DOHH2 (cell line): ENCODE results near the gene NR1I3.
"Not testable (repeated sequence)": the region's sequence is repeated elsewhere in the genome, so short reads cannot be mapped to it uniquely, and the experiment has no call there.

Source experiments
- CTCF ChIP-seq: fragments of 200-600 bp; sonication (generic); IDR thresholded peaks from one replicate; pipeline ENCODE4 v1.5.1; 2014; ENCODE audit warnings: antibody characterized with exemption, mild to moderate bottlenecking, low read depth, low read length; ENCODE audit not compliant: poor library complexity, severe bottlenecking
- EZH2phosphoT487 ChIP-seq: fragments of 200-600 bp; sonication (generic); IDR thresholded peaks from 2 replicates; pipeline ENCODE4 v1.6.1; 2017; ENCODE audit warnings: borderline replicate concordance, mild to moderate bottlenecking, antibody characterized with exemption, low read length, moderate library complexity, mixed read lengths

DNA sequence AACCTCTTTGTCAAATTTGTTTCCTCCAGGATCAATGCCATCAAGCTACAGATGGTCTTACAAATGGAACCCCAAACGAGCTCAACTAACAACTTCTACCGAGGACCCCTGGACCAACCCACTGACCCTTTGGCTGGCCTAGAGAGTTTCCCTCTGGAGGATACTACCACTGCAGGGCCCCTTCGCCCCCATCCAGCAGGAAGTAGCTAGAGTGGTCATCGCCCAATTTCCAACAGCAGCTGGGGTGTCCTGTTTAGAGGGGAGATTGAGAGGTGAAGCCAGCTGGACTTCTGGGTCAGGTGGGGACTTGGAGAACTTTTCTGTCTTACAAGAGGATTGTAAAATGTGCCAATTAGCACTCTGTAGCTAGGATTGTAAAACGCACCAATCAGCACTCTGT is 19.1 kb upstream of the NR1I3 start:
- TF ChIP-seq CTCF, EZH2phosphoT487: not testable (repeated sequence)
